ENCODE data around the gene DSCAML1. TPM values are rescaled to one million over a fixed set of nuclear protein-coding genes. Genes with fewer than 3 reads are reported as not detected.

The DSCAML1 gene
- total RNA-seq, 2 donors from 2014 or later: 0.67 to 1.3 TPM

GRCh38 chr11:117424781-117425180 is 372.2 kb downstream of the DSCAML1 start:
- DNase-seq (ENCODE audit: low spot score): no peak
- H3K36me3 ChIP-seq: no peaks in the 10 kb centered on the region
- no peaks in the 10 kb centered on the region for H3K9me3 ChIP-seq
- no peaks in the 10 kb centered on the region for H3K27me3 ChIP-seq
- TF ChIP-seq CTCF (IDR thresholded peaks at IDR 0.05): no peak
- no peak overlapping the region for H3K4me3 ChIP-seq
- H3K27ac ChIP-seq: no peak overlapping the region
- H3K4me1 ChIP-seq: peaks cover 0 to 7% of the 10 kb centered on the region in 2 donors

GRCh38 chr11:117423046-117423575 is 373.9 kb downstream of the DSCAML1 start:
- no peak for DNase-seq (ENCODE audit: low spot score)
- Histone ChIP-seq H3K27me3 (no peaks in the 10 kb centered on the region), H3K27ac (no peak overlapping the region), H3K9me3 (no peaks in the 10 kb centered on the region), H3K4me3 (no peak overlapping the region), H3K36me3 (no peaks in the 10 kb centered on the region), H3K4me1 (peaks cover 0 to 7% of the 10 kb centered on the region in 2 donors)
- no peak for TF ChIP-seq CTCF (IDR thresholded peaks at IDR 0.05)

GRCh38 chr11:117421476-117421875 is 375.5 kb downstream of the DSCAML1 start:
- no peaks in the 10 kb centered on the region for H3K27me3 ChIP-seq
- H3K36me3 ChIP-seq: no peaks in the 10 kb centered on the region
- H3K4me3 ChIP-seq: no peak overlapping the region
- no peak overlapping the region for H3K27ac ChIP-seq
- no peak for DNase-seq (ENCODE audit: low spot score)
- peaks cover 0 to 6% of the 10 kb centered on the region in 2 donors for H3K4me1 ChIP-seq
- H3K9me3 ChIP-seq: no peaks in the 10 kb centered on the region
- no peak for TF ChIP-seq CTCF (IDR thresholded peaks at IDR 0.05)

- no peak for TF ChIP-seq CTCF (IDR thresholded peaks at IDR 0.05)
- DNase-seq (ENCODE audit: low spot score): no peak
- no peaks in the 10 kb centered on the region for H3K36me3 ChIP-seq
- no peak overlapping the region for H3K4me3 ChIP-seq
- no peak overlapping the region for H3K27ac ChIP-seq
- H3K4me1 ChIP-seq: peaks cover 0 to 1% of the 10 kb centered on the region in 2 donors
- H3K27me3 ChIP-seq: no peaks in the 10 kb centered on the region
- H3K9me3 ChIP-seq: no peaks in the 10 kb centered on the region
Measured at GRCh38 chr11:117421041-117421440, 376.0 kb downstream of the DSCAML1 start.

- Histone ChIP-seq H3K27ac (no peak overlapping the region), H3K4me3 (no peak overlapping the region), H3K36me3 (no peaks in the 10 kb centered on the region), H3K4me1 (no peaks in the 10 kb centered on the region), H3K9me3 (no peaks in the 10 kb centered on the region), H3K27me3 (no peaks in the 10 kb centered on the region)
- DNase-seq (ENCODE audit: low spot score): no peak
- TF ChIP-seq CTCF (IDR thresholded peaks at IDR 0.05): no peak
Measured at GRCh38 chr11:117420598-117420997, 376.4 kb downstream of the DSCAML1 start.

- no peak for TF ChIP-seq CTCF (IDR thresholded peaks at IDR 0.05)
Measured at GRCh38 chr11:117420143-117420485, 376.9 kb downstream of the DSCAML1 start.

More at GRCh38 chr11:117420143-117420485, 376.9 kb downstream of the DSCAML1 start:
- Histone ChIP-seq H3K36me3 (no peaks in the 10 kb centered on the region), H3K27ac (no peak overlapping the region), H3K4me3 (no peak overlapping the region), H3K27me3 (no peaks in the 10 kb centered on the region), H3K9me3 (no peaks in the 10 kb centered on the region), H3K4me1 (no peaks in the 10 kb centered on the region)
- no peak for DNase-seq (ENCODE audit: low spot score)

All from right atrium auricular region (tissue), 2 donors.